ENCODE data around the gene MYL9. TPM values are rescaled to one million over a fixed set of nuclear protein-coding genes. Genes with fewer than 3 reads are reported as not detected.
"Not testable (repeated sequence)": the region's sequence is repeated elsewhere in the genome, so short reads cannot be mapped to it uniquely, and the experiment has no call there.

Gene MYL9
- total and polyA plus RNA-seq, 2 of the 4 experiments (the other 2 are of a cell fraction) = 97.5 to 425 TPM

DNA sequence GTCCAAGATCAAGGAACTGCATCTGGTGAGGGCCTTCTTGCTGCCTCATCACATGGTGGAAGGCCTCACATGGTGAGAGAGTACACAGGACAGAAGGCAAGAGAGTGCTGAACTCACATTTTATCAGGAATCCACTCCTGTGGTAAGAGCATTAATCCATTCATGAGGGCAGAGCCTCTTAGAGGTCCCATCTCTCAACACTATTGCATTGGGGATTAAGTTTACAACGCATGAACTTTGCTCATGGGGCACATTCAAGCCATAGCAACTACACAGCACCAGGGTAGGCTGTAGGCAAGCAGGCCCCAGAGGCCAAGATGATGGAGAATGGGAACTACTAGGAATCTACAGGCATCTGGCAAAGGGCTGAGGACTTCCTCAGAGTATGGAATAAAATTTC lies 22.1 kb downstream of the MYL9 start:
- H3K27me3 ChIP-seq (ENCODE audit: control insufficient read depth, insufficient read depth, low read length) = no peaks in the 10 kb centered on the region
- H3K14ac ChIP-seq (replicated peaks; ENCODE audit: low read depth, low read length) = no peak overlapping the region
- H3K79me1 ChIP-seq (ENCODE audit: low read depth in 1 of 2, low read length in 2 of 2) = no peaks in the 10 kb centered on the region
- ATAC-seq (ENCODE audit: low read depth) (no peak), DNase-seq (no peak)
- H3K23ac ChIP-seq (ENCODE audit: low read depth, low read length) = no peak overlapping the region
- H3K9me3 ChIP-seq (ENCODE audit: control insufficient read depth, insufficient read depth, low read length) = peaks cover 6% of the 10 kb centered on the region
- no peak overlapping the region for H4K8ac ChIP-seq (ENCODE audit: low read depth in 2 of 2, low read length in 2 of 2)
- H3K4me3 ChIP-seq (ENCODE audit: insufficient read depth, low read depth, low read length) = no peak overlapping the region
- H3K4ac ChIP-seq (ENCODE audit: low read depth, low read length) = no peak overlapping the region
- no peak overlapping the region for H3K18ac ChIP-seq (ENCODE audit: low read depth, low read length)
- H3K36me3 ChIP-seq (ENCODE audit: control insufficient read depth, insufficient read depth, low read length) = no peaks in the 10 kb centered on the region
- H2BK20ac ChIP-seq (ENCODE audit: low read depth, low read length) = no peak overlapping the region
- intact Hi-C loops (cut with micrococcal nuclease) = no loop called here
- H3K4me1 ChIP-seq (ENCODE audit: control insufficient read depth, insufficient read depth, low read length) = no peaks in the 10 kb centered on the region
- H4K5ac ChIP-seq (ENCODE audit: low read depth, low read length) = no peak overlapping the region
- H3K9ac ChIP-seq (ENCODE audit: low read depth, low read length) = no peak overlapping the region
- H4K91ac ChIP-seq (ENCODE audit: insufficient read depth, low read depth, low read length) = no peak overlapping the region
- no CpG with 5 or more reads among the region's 1 CpG for WGBS, 2 experiments (ENCODE audit: extremely low coverage in 2 of 2, insufficient read length in 1 of 2)
- H3K27ac ChIP-seq (ENCODE audit: insufficient read depth, low read length) = no peak overlapping the region
- TF ChIP-seq, protein P1, sequence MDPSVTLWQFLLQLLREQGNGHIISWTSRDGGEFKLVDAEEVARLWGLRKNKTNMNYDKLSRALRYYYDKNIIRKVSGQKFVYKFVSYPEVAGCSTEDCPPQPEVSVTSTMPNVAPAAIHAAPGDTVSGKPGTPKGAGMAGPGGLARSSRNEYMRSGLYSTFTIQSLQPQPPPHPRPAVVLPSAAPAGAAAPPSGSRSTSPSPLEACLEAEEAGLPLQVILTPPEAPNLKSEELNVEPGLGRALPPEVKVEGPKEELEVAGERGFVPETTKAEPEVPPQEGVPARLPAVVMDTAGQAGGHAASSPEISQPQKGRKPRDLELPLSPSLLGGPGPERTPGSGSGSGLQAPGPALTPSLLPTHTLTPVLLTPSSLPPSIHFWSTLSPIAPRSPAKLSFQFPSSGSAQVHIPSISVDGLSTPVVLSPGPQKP (IDR thresholded peaks at IDR 0.05; ENCODE audit: borderline replicate concordance, low read depth, low read length) = no peak
- no peak overlapping the region for H2BK5ac ChIP-seq (ENCODE audit: low read depth, low read length, poor library complexity, severe bottlenecking)
- dilution Hi-C loops (cut with HindIII; ENCODE audit: low sequenced_read_pairs, unreplicated experiment) = no loop called here
- no peak overlapping the region for H2AFZ ChIP-seq (replicated peaks; ENCODE audit: low read length, poor library complexity)
- CTCF ChIA-PET = no interaction called here
- H3K4me2 ChIP-seq (ENCODE audit: low read depth, low read length) = no peak overlapping the region
- H2AK9ac ChIP-seq (replicated peaks; ENCODE audit: low read depth, low read length, poor library complexity) = no peak overlapping the region
- no TSS peak for BruUV-seq (replicated peaks)
- no peak overlapping the region for H2BK15ac ChIP-seq (ENCODE audit: low read depth, low read length)
- peaks cover 4% of the 10 kb centered on the region; the same call in 1 of the 2 replicates for H3K9me1 ChIP-seq (ENCODE audit: insufficient read depth, low read length)
- POLR2A ChIA-PET (ENCODE audit: unreplicated experiment) = no interaction called here
- no peak overlapping the region for H2BK120ac ChIP-seq (ENCODE audit: low read depth, low read length)
- in situ Hi-C loops (cut with MboI; ENCODE audit: low sequenced_read_pairs) = no loop called here
- H3K56ac ChIP-seq (ENCODE audit: extremely low read depth, insufficient read depth, low read length) = no peak overlapping the region
- no peaks in the 10 kb centered on the region for H4K20me1 ChIP-seq (ENCODE audit: insufficient read depth, low read length)
- H2AK5ac ChIP-seq (ENCODE audit: low read depth, low read length) = no peak overlapping the region

DNA sequence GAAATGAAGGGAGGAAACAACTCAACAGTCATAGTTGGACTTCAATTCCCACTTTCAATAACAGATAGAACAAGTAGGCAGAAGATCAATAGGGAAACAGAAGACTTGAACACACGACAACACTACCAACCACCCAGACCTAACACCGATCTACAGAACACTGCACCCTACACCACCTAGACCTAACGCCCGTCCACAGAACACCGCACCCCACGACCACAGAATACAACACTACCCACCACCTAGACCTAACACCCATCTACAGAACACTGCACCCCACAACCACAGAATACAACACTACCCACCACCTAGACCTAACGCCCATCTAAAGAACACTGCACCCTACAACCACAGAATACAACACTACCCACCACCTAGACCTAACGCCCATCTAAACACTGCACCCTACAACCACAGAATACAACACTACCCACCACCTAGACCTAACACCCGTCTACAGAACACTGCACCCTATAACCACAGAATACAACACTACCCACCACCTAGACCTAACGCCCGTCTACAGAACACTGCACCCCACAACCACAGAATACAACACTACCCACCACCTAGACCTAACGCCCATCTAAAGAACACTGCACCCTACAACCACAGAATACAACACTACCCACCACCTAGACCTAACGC lies 22.9 kb downstream of the MYL9 start:
- H3K56ac ChIP-seq (ENCODE audit: extremely low read depth, insufficient read depth, low read length); H2BK20ac ChIP-seq (ENCODE audit: low read depth, low read length); BruUV-seq (replicated peaks); H2AFZ ChIP-seq (replicated peaks; ENCODE audit: low read length, poor library complexity); H2AK9ac ChIP-seq (replicated peaks; ENCODE audit: low read depth, low read length, poor library complexity); H4K5ac ChIP-seq (ENCODE audit: low read depth, low read length); H4K20me1 ChIP-seq (ENCODE audit: insufficient read depth, low read length); in situ Hi-C loops (cut with MboI; ENCODE audit: low sequenced_read_pairs); H3K4me3 ChIP-seq (ENCODE audit: insufficient read depth, low read depth, low read length); dilution Hi-C loops (cut with HindIII; ENCODE audit: low sequenced_read_pairs, unreplicated experiment); H3K23ac ChIP-seq (ENCODE audit: low read depth, low read length); H3K4ac ChIP-seq (ENCODE audit: low read depth, low read length); H3K79me1 ChIP-seq (ENCODE audit: low read depth in 1 of 2, low read length in 2 of 2); CTCF ChIA-PET; H3K27ac ChIP-seq (ENCODE audit: insufficient read depth, low read length); intact Hi-C loops (cut with micrococcal nuclease); H2BK120ac ChIP-seq (ENCODE audit: low read depth, low read length); H4K8ac ChIP-seq (ENCODE audit: low read depth in 2 of 2, low read length in 2 of 2); DNase-seq; H3K27me3 ChIP-seq (ENCODE audit: control insufficient read depth, insufficient read depth, low read length); POLR2A ChIA-PET (ENCODE audit: unreplicated experiment); H3K18ac ChIP-seq (ENCODE audit: low read depth, low read length); H3K9me1 ChIP-seq (ENCODE audit: insufficient read depth, low read length); H3K4me2 ChIP-seq (ENCODE audit: low read depth, low read length); H2AK5ac ChIP-seq (ENCODE audit: low read depth, low read length); H3K36me3 ChIP-seq (ENCODE audit: control insufficient read depth, insufficient read depth, low read length); H3K9me3 ChIP-seq (ENCODE audit: control insufficient read depth, insufficient read depth, low read length); H4K91ac ChIP-seq (ENCODE audit: insufficient read depth, low read depth, low read length); H3K14ac ChIP-seq (replicated peaks; ENCODE audit: low read depth, low read length); ATAC-seq (ENCODE audit: low read depth); H3K9ac ChIP-seq (ENCODE audit: low read depth, low read length); H2BK5ac ChIP-seq (ENCODE audit: low read depth, low read length, poor library complexity, severe bottlenecking); H2BK15ac ChIP-seq (ENCODE audit: low read depth, low read length); H3K4me1 ChIP-seq (ENCODE audit: control insufficient read depth, insufficient read depth, low read length): not testable (repeated sequence)
- WGBS, 2 experiments (ENCODE audit: extremely low coverage in 2 of 2, insufficient read length in 1 of 2) = 88% methylated on average over 4 of the region's 13 CpGs; no CpG with 5 or more reads in 1 of the 2 experiments
